ENCODE measurements around the gene HACD2. TPM values are rescaled to one million over a fixed set of nuclear protein-coding genes. Genes with fewer than 3 reads are reported as not detected.

HACD2 gene
- total and polyA plus RNA-seq, 12 donors = 6.8 to 14.1 (median 10.6) TPM

DNA sequence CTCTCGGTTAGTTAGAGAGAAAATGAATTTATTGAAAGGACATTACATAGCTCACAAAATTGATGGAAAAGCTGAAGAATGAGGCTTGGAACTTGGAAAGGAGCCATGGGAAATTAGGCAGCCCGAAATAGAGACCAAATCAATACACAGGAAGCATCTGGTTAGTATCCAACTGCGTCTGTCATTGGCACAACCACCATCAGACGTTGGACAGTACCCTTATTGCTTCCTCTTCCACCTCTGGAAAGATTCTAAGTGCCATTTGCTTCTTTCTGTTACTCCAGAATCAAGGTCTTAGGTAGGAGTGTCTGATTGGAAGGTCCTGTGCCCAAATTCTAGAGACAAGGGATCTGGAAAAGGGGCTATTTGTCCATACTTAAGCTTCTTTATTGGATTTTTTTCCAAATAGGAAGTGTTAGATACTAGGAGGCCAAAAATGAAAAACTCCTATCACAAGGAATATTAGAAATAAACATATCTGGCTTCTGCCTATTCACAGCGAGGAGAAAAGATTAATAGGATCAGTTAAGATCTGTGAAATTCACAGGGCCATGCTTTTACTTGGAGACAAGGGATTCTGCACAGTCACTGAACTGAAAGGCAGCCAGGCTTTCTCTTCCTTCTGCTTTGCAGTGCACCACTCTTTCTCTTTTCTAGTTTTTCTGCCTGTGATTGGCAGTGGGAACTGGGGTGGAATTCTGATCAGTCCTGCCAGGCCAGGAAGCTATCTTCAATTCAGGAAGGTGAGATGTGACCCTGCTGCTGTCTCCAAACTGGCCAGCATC is 10.7 kb upstream of the HACD2 start:
- Histone ChIP-seq H3K27me3 (no peaks in the 10 kb centered on the region), H3K4me1 (peaks cover 0 to 5% (median 0%) of the 10 kb centered on the region in 9 donors), H3K27ac (no peak overlapping the region), H3K36me3 (peaks cover 0 to 3% (median 0%) of the 10 kb centered on the region in 9 donors), H3K4me3 (no peak overlapping the region), H3K9me3 (peaks cover 0 to 9% (median 0%) of the 10 kb centered on the region in 11 donors)
- WGBS, 2 donors = 59 to 62% methylated on average over 5 of the region's 5 CpGs
- ATAC-seq = no peak
- intact Hi-C loops (cut with DNase I) = no loop called here
- no peak for DNase-seq
- TF ChIP-seq, protein P1, sequence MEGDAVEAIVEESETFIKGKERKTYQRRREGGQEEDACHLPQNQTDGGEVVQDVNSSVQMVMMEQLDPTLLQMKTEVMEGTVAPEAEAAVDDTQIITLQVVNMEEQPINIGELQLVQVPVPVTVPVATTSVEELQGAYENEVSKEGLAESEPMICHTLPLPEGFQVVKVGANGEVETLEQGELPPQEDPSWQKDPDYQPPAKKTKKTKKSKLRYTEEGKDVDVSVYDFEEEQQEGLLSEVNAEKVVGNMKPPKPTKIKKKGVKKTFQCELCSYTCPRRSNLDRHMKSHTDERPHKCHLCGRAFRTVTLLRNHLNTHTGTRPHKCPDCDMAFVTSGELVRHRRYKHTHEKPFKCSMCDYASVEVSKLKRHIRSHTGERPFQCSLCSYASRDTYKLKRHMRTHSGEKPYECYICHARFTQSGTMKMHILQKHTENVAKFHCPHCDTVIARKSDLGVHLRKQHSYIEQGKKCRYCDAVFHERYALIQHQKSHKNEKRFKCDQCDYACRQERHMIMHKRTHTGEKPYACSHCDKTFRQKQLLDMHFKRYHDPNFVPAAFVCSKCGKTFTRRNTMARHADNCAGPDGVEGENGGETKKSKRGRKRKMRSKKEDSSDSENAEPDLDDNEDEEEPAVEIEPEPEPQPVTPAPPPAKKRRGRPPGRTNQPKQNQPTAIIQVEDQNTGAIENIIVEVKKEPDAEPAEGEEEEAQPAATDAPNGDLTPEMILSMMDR (IDR thresholded peaks at IDR 0.05) = no peak

DNA sequence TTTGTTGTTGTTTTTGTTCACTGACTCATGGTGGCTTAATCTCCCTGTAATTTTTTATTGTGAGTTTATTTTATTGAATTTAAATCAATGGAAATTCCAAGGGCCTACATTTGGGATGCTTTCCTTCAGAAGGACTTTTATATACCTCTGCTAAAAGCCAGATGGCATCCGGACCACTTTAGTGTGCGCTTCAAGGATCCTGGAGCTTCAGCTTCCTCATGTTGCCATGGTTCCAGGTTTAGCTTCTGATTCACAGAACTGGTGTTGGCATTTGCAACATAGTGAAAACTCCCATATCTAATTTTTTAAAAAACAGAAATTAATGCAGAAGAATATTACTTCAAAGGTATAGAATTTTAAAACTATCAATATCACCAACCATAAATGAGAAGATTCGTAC is 8.5 kb upstream of the HACD2 start:
- Histone ChIP-seq H3K27me3 (no peaks in the 10 kb centered on the region), H3K4me3 (no peak overlapping the region), H3K9me3 (peaks cover 0 to 14% (median 0%) of the 10 kb centered on the region in 11 donors), H3K27ac (no peak overlapping the region), H3K4me1 (peaks cover 0 to 5% (median 0%) of the 10 kb centered on the region in 9 donors), H3K36me3 (no peaks in the 10 kb centered on the region)
- DNase-seq (no peak), ATAC-seq (no peak)
- 97 to 100% methylated on average over 3 of the region's 3 CpGs for WGBS, 2 donors
- TF ChIP-seq, protein P1 (IDR thresholded peaks at IDR 0.05) = no peak
- intact Hi-C loops (cut with DNase I) = no loop called here

DNA sequence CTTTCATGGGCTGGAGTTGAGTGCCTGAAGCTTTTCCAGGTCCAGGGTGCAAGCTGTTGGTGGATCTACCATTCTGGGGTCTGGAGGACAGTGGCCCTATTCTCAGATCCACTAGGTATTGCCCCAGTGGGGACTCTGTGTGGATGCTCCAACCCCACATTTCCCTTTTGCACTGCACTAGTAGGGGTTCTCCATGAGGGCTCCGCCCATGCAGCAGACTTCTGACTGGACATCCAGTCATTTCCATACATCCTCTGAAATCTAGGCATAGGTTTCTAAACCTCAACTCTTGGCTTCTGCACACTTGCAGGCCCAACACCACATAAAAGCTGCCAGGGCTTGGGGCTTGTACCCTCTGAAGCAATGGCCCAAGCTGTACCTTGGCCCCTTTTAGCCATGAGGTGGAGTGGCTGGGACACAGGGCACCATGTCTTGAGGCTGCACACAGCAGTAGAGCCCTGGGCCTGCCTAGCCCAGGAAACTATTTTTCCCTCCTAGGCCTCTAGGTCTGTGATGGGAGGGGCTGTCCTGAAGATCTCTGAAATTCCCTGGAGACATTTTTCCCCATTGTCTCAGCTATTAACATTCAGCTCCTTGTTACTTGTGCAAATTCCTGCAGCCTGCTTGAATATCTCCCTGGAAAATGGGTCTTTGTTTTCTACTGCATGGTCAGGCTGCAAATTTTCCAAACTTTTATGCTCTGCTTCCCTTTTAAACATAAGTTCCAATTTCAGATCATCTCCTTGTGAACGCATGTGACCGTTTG is 6.0 kb upstream of the HACD2 start:
- H3K27me3 ChIP-seq = no peaks in the 10 kb centered on the region
- ATAC-seq (no peak), DNase-seq (no peak)
- H3K9me3 ChIP-seq = peaks cover 0 to 14% (median 0%) of the 10 kb centered on the region in 11 donors
- H3K4me3 ChIP-seq = no peak overlapping the region
- TF ChIP-seq, protein P1 (IDR thresholded peaks at IDR 0.05) = no peak
- H3K36me3 ChIP-seq = no peaks in the 10 kb centered on the region
- 96 to 100% methylated on average over 3 of the region's 3 CpGs for WGBS, 2 donors
- intact Hi-C loops (cut with DNase I) = no loop called here
- H3K27ac ChIP-seq = no peak overlapping the region
- H3K4me1 ChIP-seq = peaks cover 0 to 14% (median 12%) of the 10 kb centered on the region in 9 donors

DNA sequence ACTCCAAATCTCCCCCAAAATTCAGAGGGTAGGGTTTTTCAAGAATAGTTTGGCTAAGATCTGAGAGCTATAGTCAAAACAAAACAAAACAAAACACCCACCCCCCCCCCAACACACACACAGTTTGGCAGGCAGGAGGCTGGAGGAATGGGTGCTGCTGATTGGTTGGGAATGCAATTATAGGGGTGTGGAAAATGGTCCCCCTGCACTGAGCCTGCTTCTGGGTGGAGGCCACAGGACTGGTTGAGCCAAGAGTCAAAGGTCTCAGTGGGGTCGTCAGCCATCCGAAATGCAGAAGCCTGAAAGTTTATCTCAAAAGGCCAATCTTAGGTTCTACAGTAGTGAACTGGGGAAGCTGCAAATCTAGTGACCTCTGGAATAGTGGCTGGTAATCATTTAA is 2.5 kb upstream of the HACD2 start:
- H3K4me3 ChIP-seq = peak overlapping the region in 1 of 10 donors; percentile 6
- DNase-seq (no peak), ATAC-seq (no peak)
- peaks cover 0 to 26% (median 21%) of the 10 kb centered on the region in 9 donors for H3K4me1 ChIP-seq
- H3K9me3 ChIP-seq = peaks cover 0 to 14% (median 0%) of the 10 kb centered on the region in 11 donors
- no peaks in the 10 kb centered on the region for H3K36me3 ChIP-seq
- H3K27me3 ChIP-seq = no peaks in the 10 kb centered on the region
- intact Hi-C loops (cut with DNase I) = no loop called here
- 67 to 85% methylated on average over 2 of the region's 2 CpGs for WGBS, 2 donors
- TF ChIP-seq, protein P1 (IDR thresholded peaks at IDR 0.05) = no peak
- no peak overlapping the region for H3K27ac ChIP-seq
